HCT116 (cell line): Measurements from ENCODE around the gene ITIH3. TPM values are rescaled to one million over a fixed set of nuclear protein-coding genes. Genes with fewer than 3 reads are reported as not detected.

ENCODE experiments used
- ATAC-seq: fragments of 200-7000 bp; cut with Tn5 transposase; 2 replicates; pipeline ENCODE4 v1.9.1; 2020; ENCODE audit warnings: mild to moderate bottlenecking, moderate library complexity
- BruUV-seq: library from RNA; stranded (reverse); fragments of 400-500 nt; replicated peaks from 2 replicates; lab custom pipeline; 2021; lab: Mats Ljungman, UMichigan
- CTCF ChIA-PET: fragments of 300-600 bp; sonication (Branson Sonifier 250); formaldehyde crosslinking; loops from one replicate; lab custom pipeline; 2021; ENCODE audit warnings: antibody characterized with exemption; lab: Charles Lee
- POLR2A ChIA-PET: fragments of 300-600, 350-600 bp; sonication (Branson Sonifier 250); formaldehyde crosslinking; loops from one replicate; lab custom pipeline; 2021; ENCODE audit warnings: antibody characterized with exemption; lab: Charles Lee
- RAD21 ChIA-PET, 2 experiments: fragments of 300-600 bp; sonication (Branson Sonifier 250); formaldehyde crosslinking; loops; one replicate each; lab custom pipeline; 2023; ENCODE audit warnings: low total read pairs in 2 of 2; ENCODE audit not compliant: uncharacterized antibody in 2 of 2, unreplicated experiment in 2 of 2, low non-redundant PET in 1 of 2; lab: Charles Lee
- DNase-seq: peaks from one replicate; pipeline ENCODE4 v3.0.0-alpha.2; 2010; ENCODE audit warnings: low read depth, low spot score
- H2AFZ ChIP-seq: fragments of 200-600 bp; shearing (Covaris generic), sonication (generic); 2 replicates; pipeline ENCODE4 v1.6.1; 2017; ENCODE audit warnings: low read depth, mixed run types, mixed read lengths, antibody characterized with exemption, low read length; ENCODE audit not compliant: poor library complexity, severe bottlenecking
- H3K27ac ChIP-seq: 2 replicates; pipeline ENCODE4 v1.5.1; 2012; ENCODE audit warnings: low read depth, low read length
- H3K27me3 ChIP-seq: fragments of 200-600 bp; sonication (generic); 2 replicates; pipeline ENCODE4 v1.6.1; 2016; ENCODE audit warnings: mixed run types, low read length, mixed read lengths; ENCODE audit not compliant: insufficient read depth
- H3K36me3 ChIP-seq, 2 experiments: fragments of 200-500 bp in 1 of 2; fragments of 200-600 bp in 1 of 2; sonication (Bioruptor generic) in 1 of 2; sonication (generic) in 1 of 2; 2 replicates each; pipeline versions ENCODE4 v1.5.1 to v1.6.1; 2014 to 2016; ENCODE audit warnings: low read length in 2 of 2, inconsistent platforms in 1 of 2, mixed read lengths in 1 of 2, mixed run types in 1 of 2; ENCODE audit not compliant: insufficient read depth in 2 of 2, control insufficient read depth in 1 of 2
- H3K4me1 ChIP-seq, 2 experiments: fragments of 200-600 bp in 1 of 2; sonication (generic) in 1 of 2; 2 replicates each; pipeline versions ENCODE4 v1.5.1 to v1.6.1; 2012 to 2017; ENCODE audit warnings: low read length in 2 of 2, inconsistent platforms in 1 of 2, mild to moderate bottlenecking in 1 of 2, mixed read lengths in 1 of 2, mixed run types in 1 of 2, moderate library complexity in 1 of 2; ENCODE audit not compliant: insufficient read depth in 2 of 2, control insufficient read depth in 1 of 2
- H3K4me2 ChIP-seq: fragments of 200-600 bp; sonication (generic); 2 replicates; pipeline ENCODE4 v1.6.1; 2017; ENCODE audit warnings: mixed run types, low read length, mixed read lengths
- H3K4me3 ChIP-seq, 2 experiments: fragments of 200-600 bp in 1 of 2; sonication (generic) in 1 of 2; replicated peaks in 1 of 2; 2 replicates each; pipeline ENCODE4 v1.5.1; 2011 to 2016; ENCODE audit warnings: low read length in 2 of 2, control low read depth in 1 of 2, low read depth in 1 of 2, mild to moderate bottlenecking in 1 of 2, mixed read lengths in 1 of 2, mixed run types in 1 of 2
- H3K79me2 ChIP-seq: fragments of 200-600 bp; sonication (generic); 2 replicates; pipeline ENCODE4 v1.6.1; 2017; ENCODE audit warnings: mild to moderate bottlenecking, mixed run types, low read length, moderate library complexity, mixed read lengths; ENCODE audit not compliant: insufficient read depth
- H3K9ac ChIP-seq: fragments of 200-600 bp; sonication (generic); 2 replicates; pipeline ENCODE4 v1.6.1; 2016; ENCODE audit warnings: low read length, mixed read lengths
- H3K9me2 ChIP-seq: fragments of 200-600 bp; sonication (generic), shearing (Covaris generic); 2 replicates; pipeline ENCODE4 v1.6.1; 2017; ENCODE audit warnings: mixed run types, mild to moderate bottlenecking, moderate library complexity; ENCODE audit not compliant: insufficient read depth
- H3K9me3 ChIP-seq, 2 experiments: fragments of 200-500 bp in 1 of 2; fragments of 200-600 bp in 1 of 2; sonication (Bioruptor generic) in 1 of 2; sonication (generic) in 1 of 2; 2 replicates each; pipeline ENCODE4 v1.6.1; 2014 to 2017; ENCODE audit warnings: low read length in 2 of 2, mixed read lengths in 2 of 2, inconsistent platforms in 1 of 2, low read depth in 1 of 2, mild to moderate bottlenecking in 1 of 2, mixed run types in 1 of 2, moderate library complexity in 1 of 2; ENCODE audit not compliant: control insufficient read depth in 1 of 2, insufficient read depth in 1 of 2
- H4K20me1 ChIP-seq: fragments of 200-600 bp; sonication (generic), shearing (Covaris generic); 2 replicates; pipeline ENCODE4 v1.6.1; 2017; ENCODE audit warnings: mixed run types, mild to moderate bottlenecking, moderate library complexity; ENCODE audit not compliant: insufficient read depth
- ATF3 ChIP-seq: IDR thresholded peaks from 2 replicates; pipeline ENCODE4 v1.6.1; 2012
- CBX3 ChIP-seq: IDR thresholded peaks from 2 replicates; pipeline ENCODE4 v1.6.1; 2012; ENCODE audit warnings: low read depth
- FOSL1 ChIP-seq: IDR thresholded peaks from 2 replicates; pipeline ENCODE4 v1.6.1; 2012; ENCODE audit warnings: low read depth
- JUND ChIP-seq: IDR thresholded peaks from 2 replicates; pipeline ENCODE4 v1.6.1; 2012
- POLR2A ChIP-seq: IDR thresholded peaks from 2 replicates; pipeline ENCODE4 v1.7.0; 2011; ENCODE audit warnings: borderline replicate concordance; ENCODE audit not compliant: insufficient read depth, insufficient read length; ENCODE audit errors: extremely low read depth
- RAD21 ChIP-seq: IDR thresholded peaks from 2 replicates; pipeline ENCODE4 v1.6.1; 2012; ENCODE audit warnings: low read depth, mild to moderate bottlenecking
- SIN3A ChIP-seq: IDR thresholded peaks from 2 replicates; pipeline ENCODE4 v1.6.1; 2012; ENCODE audit warnings: low read depth
- SRF ChIP-seq: IDR thresholded peaks from 2 replicates; pipeline ENCODE4 v1.6.1; 2012; ENCODE audit warnings: low read depth
- TCF7L2 ChIP-seq: IDR thresholded peaks from 2 replicates; pipeline ENCODE4 v1.7.0; 2011; ENCODE audit warnings: borderline replicate concordance, inconsistent platforms; ENCODE audit not compliant: insufficient read depth, insufficient read length; ENCODE audit errors: extremely low read depth
- ZBTB33 ChIP-seq: IDR thresholded peaks from 2 replicates; pipeline ENCODE4 v1.6.1; 2011; ENCODE audit warnings: mild to moderate bottlenecking, low read length, moderate library complexity; ENCODE audit not compliant: insufficient replicate concordance; ENCODE audit errors: extremely low read depth
- ZFX ChIP-seq: fragments of 450-650 bp; IDR thresholded peaks from 2 replicates; pipeline ENCODE4 v1.6.1; 2017
- ZNF274 ChIP-seq: fragments of 200-500 bp; sonication (Bioruptor generic); IDR thresholded peaks from 2 replicates; pipeline ENCODE4 v1.6.1; 2014; ENCODE audit warnings: mild to moderate bottlenecking, low read depth, low read length, inconsistent platforms
- intact Hi-C: fragments of 100-400 bp; cut with micrococcal nuclease; formaldehyde crosslinking; loops from 2 replicates; pipeline ENCODE4 v1.10.0; 2022
- total RNA-seq: library from RNA; stranded (reverse); gene quantifications from one replicate; pipeline ENCODE4 v1.2.1, GENCODE V29; 2021; ENCODE audit not compliant: unreplicated experiment

Gene ITIH3
- total RNA-seq, 1 experiment from 2014 or later, result 0.44 TPM

- H3K4me3 ChIP-seq, result no peak overlapping the region
- no peaks in the 10 kb centered on the region for H3K79me2 ChIP-seq
- CTCF ChIA-PET, result no interaction called here
- H3K9me2 ChIP-seq, result no peaks in the 10 kb centered on the region
- H3K27ac ChIP-seq, result no peak overlapping the region
- no TSS peak for BruUV-seq
- H3K27me3 ChIP-seq, result peaks cover 30% of the 10 kb centered on the region
- no peaks in the 10 kb centered on the region for H4K20me1 ChIP-seq
- no peak overlapping the region for H3K4me2 ChIP-seq
- RAD21 ChIA-PET, result no interaction called here
- H3K9me3 ChIP-seq, result no peaks in the 10 kb centered on the region
- TF ChIP-seq CBX3, result no peak
- no peak for TF ChIP-seq JUND
- no peak for TF ChIP-seq ZNF274
- TF ChIP-seq ZBTB33, result no peak
- no peak for TF ChIP-seq ATF3
- TF ChIP-seq RAD21, result no peak
- no peak for TF ChIP-seq POLR2A
- DNase-seq (no peak), ATAC-seq (no peak)
- H3K36me3 ChIP-seq, result no peaks in the 10 kb centered on the region
- no peaks in the 10 kb centered on the region for H3K4me1 ChIP-seq
- no peak overlapping the region for H2AFZ ChIP-seq
- intact Hi-C loops, result no loop called here
- POLR2A ChIA-PET, result no interaction called here
- H3K9ac ChIP-seq, result no peak overlapping the region
These were observed 12.0 kb upstream of the ITIH3 start for GRCh38 chr3:52782412-52783210.

GRCh38 chr3:52783211-52783555 lies 11.4 kb upstream of the ITIH3 start:
- ChIA-PET POLR2A (no interaction called here), CTCF (no interaction called here), RAD21 (no interaction called here)
- no peak for ATAC-seq
- Histone ChIP-seq H3K79me2 (no peaks in the 10 kb centered on the region), H4K20me1 (no peaks in the 10 kb centered on the region), H3K9ac (no peak overlapping the region), H3K4me3 (no peak overlapping the region), H3K27me3 (peaks cover 30% of the 10 kb centered on the region), H3K27ac (no peak overlapping the region), H3K4me1 (no peaks in the 10 kb centered on the region), H3K9me2 (no peaks in the 10 kb centered on the region), H3K9me3 (no peaks in the 10 kb centered on the region), H2AFZ (no peak overlapping the region), H3K4me2 (no peak overlapping the region), H3K36me3 (no peaks in the 10 kb centered on the region)
- intact Hi-C loops, result no loop called here
- TF ChIP-seq SIN3A, result no peak
- TF ChIP-seq SRF, result no peak
- no peak for TF ChIP-seq ZFX
- no peak for TF ChIP-seq FOSL1
- TF ChIP-seq JUND, result no peak
- TF ChIP-seq ATF3, result no peak
- no peak for TF ChIP-seq TCF7L2
- DNase-seq, result no peak
- BruUV-seq, result no TSS peak
